ENCODE results near the gene RETN.

Gene RETN

GRCh38 chr19:7681340-7682174, 12.7 kb downstream of the RETN start:
- DNase-seq (ENCODE audit: extremely low read depth in 1 of 2, low read depth in 1 of 2) = peak; percentile 63 to 68

- DNase-seq (ENCODE audit: extremely low read depth in 1 of 2, low read depth in 1 of 2) = no peak
Observed at GRCh38 chr19:7682175-7682855, 13.5 kb downstream of the RETN start.

- DNase-seq (ENCODE audit: extremely low read depth in 1 of 2, low read depth in 1 of 2) = no peak
Observed at GRCh38 chr19:7685546-7686445, 16.9 kb downstream of the RETN start.

- no peak for DNase-seq (ENCODE audit: extremely low read depth in 1 of 2, low read depth in 1 of 2)
Observed at GRCh38 chr19:7687177-7687576, 18.3 kb downstream of the RETN start.

GRCh38 chr19:7689165-7689564, 20.3 kb downstream of the RETN start:
- DNase-seq (ENCODE audit: extremely low read depth in 1 of 2, low read depth in 1 of 2) = no peak

- no peak for DNase-seq (ENCODE audit: extremely low read depth in 1 of 2, low read depth in 1 of 2)
Observed at GRCh38 chr19:7690779-7691258, 22.0 kb downstream of the RETN start.

GRCh38 chr19:7691497-7691896, 22.6 kb downstream of the RETN start:
- DNase-seq (ENCODE audit: extremely low read depth in 1 of 2, low read depth in 1 of 2) = no peak

GRCh38 chr19:7692417-7693088, 23.7 kb downstream of the RETN start:
- DNase-seq (ENCODE audit: extremely low read depth in 1 of 2, low read depth in 1 of 2) = no peak

- DNase-seq (ENCODE audit: extremely low read depth in 1 of 2, low read depth in 1 of 2) = no peak
Observed at GRCh38 chr19:7694499-7694898, 25.6 kb downstream of the RETN start.

GRCh38 chr19:7697721-7698287, 29.0 kb downstream of the RETN start:
- no peak for DNase-seq (ENCODE audit: extremely low read depth in 1 of 2, low read depth in 1 of 2)

GRCh38 chr19:7698583-7698982, 29.7 kb downstream of the RETN start:
- DNase-seq (ENCODE audit: extremely low read depth in 1 of 2, low read depth in 1 of 2) = no peak

- DNase-seq (ENCODE audit: extremely low read depth in 1 of 2, low read depth in 1 of 2) = no peak
Observed at GRCh38 chr19:7699003-7699402, 30.2 kb downstream of the RETN start.

- DNase-seq (ENCODE audit: extremely low read depth in 1 of 2, low read depth in 1 of 2) = no peak
Observed at GRCh38 chr19:7699417-7700401, 30.9 kb downstream of the RETN start.

- DNase-seq (ENCODE audit: extremely low read depth in 1 of 2, low read depth in 1 of 2) = no peak
Observed at GRCh38 chr19:7701049-7701653, 32.3 kb downstream of the RETN start.

GRCh38 chr19:7701654-7702457, 33.0 kb downstream of the RETN start, which contains the start of gene FCER2:
Gene FCER2 (minus strand): TSS chr19:7702131. CDS start chr19:7699760, 2,371 bp downstream.
- DNase-seq (ENCODE audit: extremely low read depth in 1 of 2, low read depth in 1 of 2) = no peak

GRCh38 chr19:7703332-7703731, 34.5 kb downstream of the RETN start:
- DNase-seq (ENCODE audit: extremely low read depth in 1 of 2, low read depth in 1 of 2) = no peak

- no peak for DNase-seq (ENCODE audit: extremely low read depth in 1 of 2, low read depth in 1 of 2)
Observed at GRCh38 chr19:7704280-7705060, 35.6 kb downstream of the RETN start.
